HepG2 (cell line): Measurements from ENCODE around the gene WDCP. TPM values are rescaled to one million over a fixed set of nuclear protein-coding genes. Genes with fewer than 3 reads are reported as not detected.

ENCODE experiments used
- ARID3A ChIP-seq: IDR thresholded peaks from 2 replicates; pipeline ENCODE4 v1.6.1; 2012; ENCODE audit warnings: low read depth, low read length, improper control_type of control experiment
- HDAC1 ChIP-seq: sonication (generic); formaldehyde crosslinking; IDR thresholded peaks from 2 replicates; pipeline ENCODE4 v1.5.1; 2020; ENCODE audit warnings: mild to moderate bottlenecking, missing genetic modification reagents
- KDM5A ChIP-seq: fragments of 200-600 bp; sonication (generic); IDR thresholded peaks from 2 replicates; pipeline ENCODE4 v1.7.0; 2018; ENCODE audit warnings: antibody characterized with exemption, mild to moderate bottlenecking, low read length, borderline replicate concordance
- RERE ChIP-seq: IDR thresholded peaks from 2 replicates; pipeline ENCODE4 v1.6.1; 2016; ENCODE audit warnings: low read depth, missing genetic modification reagents, missing compliant biosample characterization
- SP4 ChIP-seq: sonication (generic); formaldehyde crosslinking; IDR thresholded peaks from 2 replicates; pipeline ENCODE4 v1.8.1; 2023; ENCODE audit warnings: mild to moderate bottlenecking, missing genetic modification reagents
- ZKSCAN5 ChIP-seq: sonication (generic); formaldehyde crosslinking; IDR thresholded peaks from 2 replicates; pipeline ENCODE4 v1.5.1; 2020; ENCODE audit warnings: mild to moderate bottlenecking, missing genetic modification reagents
- ZNF136 ChIP-seq: sonication (generic); formaldehyde crosslinking; IDR thresholded peaks from 2 replicates; pipeline ENCODE4 v1.8.1; 2022; ENCODE audit warnings: low read depth, mild to moderate bottlenecking, moderate library complexity, missing genetic modification reagents
- ZNF142 ChIP-seq: sonication (generic); formaldehyde crosslinking; IDR thresholded peaks from 2 replicates; pipeline ENCODE4 v1.4.0; 2020; ENCODE audit warnings: missing genetic modification reagents
- ZNF687 ChIP-seq: sonication (generic); formaldehyde crosslinking; IDR thresholded peaks from 2 replicates; pipeline ENCODE4 v1.5.1; 2020; ENCODE audit warnings: mild to moderate bottlenecking, missing genetic modification reagents, moderate library complexity
- polyA plus RNA-seq, 8 experiments: library from polyadenylated mRNA; depleted of rRNA in 3 of 8; stranded (reverse) in 7 of 8; unstranded in 1 of 8; fragments of >200 nt; fragmentation: Illumina TruSeq in 4 of 8; extraction: Trizol in 4 of 8; gene quantifications; 2 replicates each; pipeline versions ENCODE4 v1.2.1 to v1.2.3, GENCODE V29; 2011 to 2016; ENCODE audit warnings: low read depth in 4 of 8, missing spikeins in 1 of 8, mixed read lengths in 1 of 8; ENCODE audit not compliant: insufficient read depth in 1 of 8
- total RNA-seq, 5 experiments: library from RNA; depleted of rRNA; stranded (reverse); fragments of >200 nt; fragmentation: Illumina TruSeq; extraction: Trizol; gene quantifications; 2 replicates each; pipeline ENCODE4 v1.2.3, GENCODE V29; 2016; ENCODE audit warnings: low read depth in 1 of 5

The WDCP gene
- total and polyA plus RNA-seq, 2 of the 13 experiments (the other 11 are each of a cell fraction or from before 2014, with no cell fraction given): 17.4 to 22.6 TPM

GRCh38 chr2:24083567-24084385, 36.6 kb upstream of the WDCP start (continued):
- TF ChIP-seq ZNF142 (CRISPR knock-in tag) (peak; percentile 72; the same call in 1 of the 2 replicates), ZNF687 (CRISPR knock-in tag) (peak; percentile 97), ARID3A (no peak), ZNF136 (CRISPR knock-in tag) (0 out of 2 replicates have a peak, but pooled peaks have one; percentile 33), KDM5A (peak; percentile 37; the same call in 1 of the 2 replicates), SP4 (CRISPR knock-in tag) (no peak; the same call in 1 of the 2 replicates), ZKSCAN5 (CRISPR knock-in tag) (0 out of 2 replicates have a peak, but pooled peaks have one; percentile 37), RERE (no peak), HDAC1 (peak; percentile 94; the same call in 1 of the 2 replicates)
